Umbilical cord (tissue), 2 donors: ENCODE measurements around the gene CDCP1. TPM values are rescaled to one million over a fixed set of nuclear protein-coding genes. Genes with fewer than 3 reads are reported as not detected.
"Not testable (repeated sequence)": the region's sequence is repeated elsewhere in the genome, so short reads cannot be mapped to it uniquely, and the experiment has no call there.

Source experiments
- DNase-seq: peaks from one replicate; pipeline ENCODE4 v3.0.0-alpha.2; 2015; ENCODE audit warnings: low spot score
- total RNA-seq: library from RNA; depleted of rRNA; stranded (reverse); fragments of >200 nt; gene quantifications from one replicate; pipeline ENCODE4 v1.2.3, GENCODE V29; 2014; ENCODE audit warnings: low replicate concordance; ENCODE audit not compliant: insufficient read depth

The CDCP1 gene
- total RNA-seq, 1 donor from 2014 or later = 0.72 TPM

GRCh38 chr3:45084820-45085816 lies 61.1 kb downstream of the CDCP1 start:
- peak; percentile 10 for DNase-seq

GRCh38 chr3:45084361-45084760 lies 61.8 kb downstream of the CDCP1 start:
- DNase-seq = no peak

- no peak for DNase-seq
Observed at GRCh38 chr3:45083023-45083422, 63.2 kb downstream of the CDCP1 start.

- peak; percentile 38 for DNase-seq
Observed at GRCh38 chr3:45082142-45082538, 64.0 kb downstream of the CDCP1 start.

GRCh38 chr3:45081506-45082141 lies 64.6 kb downstream of the CDCP1 start:
- no peak for DNase-seq

- DNase-seq = no peak
Observed at GRCh38 chr3:45080824-45081223, 65.4 kb downstream of the CDCP1 start.

GRCh38 chr3:45079715-45080114 lies 66.5 kb downstream of the CDCP1 start:
- DNase-seq = no peak

GRCh38 chr3:45078910-45079522 lies 67.2 kb downstream of the CDCP1 start:
- no peak for DNase-seq

GRCh38 chr3:45078256-45078655 lies 67.9 kb downstream of the CDCP1 start:
- DNase-seq = not testable (repeated sequence)

GRCh38 chr3:45075821-45076625 lies 70.2 kb downstream of the CDCP1 start:
- DNase-seq = no peak

- DNase-seq = no peak
Observed at GRCh38 chr3:45071075-45071474, 75.1 kb downstream of the CDCP1 start.

- no peak for DNase-seq
Observed at GRCh38 chr3:45067941-45068340, 78.2 kb downstream of the CDCP1 start.

GRCh38 chr3:45067486-45067885 lies 78.7 kb downstream of the CDCP1 start:
- DNase-seq = no peak

GRCh38 chr3:45066109-45066801 lies 79.9 kb downstream of the CDCP1 start:
- no peak for DNase-seq

- no peak for DNase-seq
Observed at GRCh38 chr3:45065373-45065720, 80.8 kb downstream of the CDCP1 start.

GRCh38 chr3:45064512-45065372 lies 81.4 kb downstream of the CDCP1 start:
- peak; percentile 33 for DNase-seq

GRCh38 chr3:45062697-45063070 lies 83.5 kb downstream of the CDCP1 start:
- DNase-seq = no peak

- DNase-seq = no peak
Observed at GRCh38 chr3:45060165-45060892, 85.8 kb downstream of the CDCP1 start.

GRCh38 chr3:45059132-45059531 lies 87.0 kb downstream of the CDCP1 start:
- DNase-seq = no peak
